Measurements from ENCODE around the gene HOXB1.

Gene HOXB1

GRCh38 chr17:48554412-48555257, 23.8 kb upstream of the HOXB1 start:
- no peak for DNase-seq (ENCODE audit: low read depth in 2 of 2)

GRCh38 chr17:48553826-48554225, 23.0 kb upstream of the HOXB1 start:
- DNase-seq (ENCODE audit: low read depth in 2 of 2) = no peak

DNA sequence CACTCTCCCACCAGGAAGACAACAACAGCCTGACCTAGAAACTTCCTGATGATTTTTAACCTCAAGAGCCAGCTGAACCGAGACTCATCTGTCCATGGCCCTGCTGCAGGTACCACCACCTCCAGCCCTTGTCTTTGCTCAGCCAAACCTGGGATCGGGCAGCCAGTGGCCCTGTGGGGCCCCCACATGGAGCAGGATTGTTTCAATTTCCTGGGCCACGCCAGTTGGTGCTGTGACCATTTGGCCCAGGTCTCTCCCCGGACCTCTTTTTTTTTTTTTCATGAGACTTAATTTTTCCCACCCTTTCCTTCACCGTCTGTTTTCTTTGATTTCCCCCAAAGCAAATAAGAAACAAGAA, 22.4 kb upstream of the HOXB1 start:
- DNase-seq (ENCODE audit: low read depth in 2 of 2) = no peak

DNA sequence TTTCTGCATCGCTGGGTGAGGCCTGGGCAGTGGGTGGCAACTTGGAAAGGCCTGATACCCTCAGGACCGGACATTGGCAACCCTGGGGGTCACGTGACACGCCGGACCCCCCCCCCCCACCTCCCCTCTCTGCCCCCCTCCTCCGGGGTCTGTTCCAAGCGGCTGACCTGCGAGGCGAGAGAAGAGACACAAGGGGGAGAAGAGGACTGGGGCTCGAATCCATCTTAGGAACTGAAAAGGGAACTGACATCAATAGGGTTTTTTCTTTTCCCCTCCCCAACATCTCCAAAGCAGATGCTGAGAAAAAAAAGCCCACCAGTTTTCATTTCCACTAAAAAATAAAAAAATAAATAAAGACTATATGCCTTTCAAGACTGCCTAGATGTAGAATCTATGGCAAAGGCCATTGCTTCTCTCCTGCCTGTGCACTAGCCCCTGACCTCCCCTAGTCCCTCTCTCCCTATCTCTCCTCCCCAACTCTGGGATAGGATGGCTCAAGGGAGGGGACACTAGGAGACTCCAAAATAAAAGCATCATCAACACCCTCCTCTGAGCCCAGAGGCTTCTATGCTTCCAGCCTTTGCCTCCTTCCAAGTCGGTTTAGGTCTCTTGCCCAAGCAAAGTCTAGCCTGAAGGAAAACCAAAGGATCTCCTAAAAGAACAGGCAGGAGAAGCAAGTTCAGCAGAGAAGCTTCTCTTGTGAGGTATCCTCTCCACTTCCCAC, 21.8 kb upstream of the HOXB1 start:
- no peak for DNase-seq (ENCODE audit: low read depth in 2 of 2)

DNA sequence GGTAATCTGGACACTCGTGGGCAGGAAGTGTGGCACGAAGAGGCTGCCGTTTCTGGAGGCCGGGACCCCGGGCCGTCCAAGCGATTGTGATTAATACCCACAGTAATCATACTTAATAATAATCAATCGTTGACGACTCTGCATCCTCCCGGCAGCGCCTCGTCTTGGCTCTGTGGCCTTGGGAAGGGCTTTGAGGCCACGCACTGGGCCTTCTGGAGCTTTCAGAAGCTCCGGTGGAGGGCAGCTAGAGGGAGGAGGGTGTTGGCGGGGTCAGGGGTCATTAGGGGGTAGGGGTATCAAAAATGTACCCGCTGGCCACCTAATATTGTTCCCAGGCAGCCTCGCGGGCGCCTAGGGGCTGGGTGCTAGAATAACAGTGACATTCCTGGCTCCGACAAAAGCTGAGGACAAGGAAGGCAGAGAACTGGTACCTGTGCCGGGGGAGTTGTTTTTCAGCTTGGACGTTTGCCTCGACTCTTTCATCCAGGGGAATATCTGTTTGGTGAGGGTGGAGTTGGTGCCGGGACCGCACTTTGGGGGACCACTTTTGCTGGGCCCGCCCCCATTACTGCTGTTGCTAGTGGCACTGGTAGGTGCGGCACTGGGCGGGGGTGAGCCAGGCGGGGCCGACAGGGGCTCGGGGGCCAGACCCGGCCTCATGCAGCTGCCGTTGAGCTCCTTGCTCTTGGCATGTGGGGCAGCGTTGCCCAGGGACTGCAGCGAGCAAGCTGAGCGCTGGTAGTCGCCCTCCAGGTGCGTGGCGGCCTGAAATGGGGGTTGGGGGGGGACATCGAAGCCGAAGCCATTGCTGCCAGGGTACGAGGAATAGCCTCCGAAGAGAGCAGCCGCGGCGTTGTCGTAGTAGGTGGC, 21.0 kb upstream of the HOXB1 start:
- no peak for DNase-seq (ENCODE audit: low read depth in 2 of 2)

GRCh38 chr17:48551214-48551555, 20.4 kb upstream of the HOXB1 start:
- DNase-seq (ENCODE audit: low read depth in 2 of 2) = no peak

DNA sequence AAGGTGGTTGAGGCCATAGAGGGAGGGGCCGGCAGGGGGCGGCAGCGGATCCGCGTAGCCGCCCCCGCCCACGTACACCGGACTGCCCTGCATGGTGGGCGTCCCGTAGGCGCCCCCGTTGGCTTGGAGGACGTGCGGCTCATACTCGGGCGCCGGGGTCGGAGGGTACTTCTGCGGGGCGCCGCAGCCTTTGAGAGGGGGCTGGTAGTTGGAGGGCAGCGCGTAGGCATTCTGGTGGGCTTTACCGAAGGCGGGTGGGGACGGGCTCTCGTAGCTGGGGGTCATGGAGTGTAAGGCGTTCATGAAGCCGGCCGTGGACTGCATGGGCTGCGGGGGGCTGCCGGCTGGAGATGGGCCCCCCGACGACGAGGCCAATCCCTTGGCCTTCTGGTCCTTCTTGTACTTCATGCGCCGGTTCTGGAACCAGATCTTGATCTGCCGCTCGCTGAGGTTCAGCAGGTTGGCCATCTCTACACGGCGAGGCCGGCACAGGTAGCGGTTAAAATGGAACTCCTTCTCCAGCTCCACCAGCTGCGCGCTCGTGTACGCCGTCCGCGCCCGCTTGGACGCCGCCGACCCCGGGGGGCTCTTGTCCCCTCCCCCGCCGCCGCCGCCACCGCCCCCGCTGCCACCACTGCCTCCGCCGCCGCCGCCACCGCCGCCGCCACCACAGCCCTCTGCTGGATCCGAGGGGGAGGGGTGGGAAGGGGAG, 19.8 kb upstream of the HOXB1 start:
- DNase-seq (ENCODE audit: low read depth in 2 of 2) = no peak

GRCh38 chr17:48549914-48550501, 19.2 kb upstream of the HOXB1 start:
- no peak for DNase-seq (ENCODE audit: low read depth in 2 of 2)

GRCh38 chr17:48549281-48549630, 18.4 kb upstream of the HOXB1 start:
- DNase-seq (ENCODE audit: low read depth in 2 of 2) = no peak

- no peak for DNase-seq (ENCODE audit: low read depth in 2 of 2)
Measured at GRCh38 chr17:48548523-48549280, 17.9 kb upstream of the HOXB1 start.

GRCh38 chr17:48547808-48548522, 17.2 kb upstream of the HOXB1 start:
- DNase-seq (ENCODE audit: low read depth in 2 of 2) = no peak

- DNase-seq (ENCODE audit: low read depth in 2 of 2) = no peak
Measured at GRCh38 chr17:48546924-48547807, 16.4 kb upstream of the HOXB1 start.

GRCh38 chr17:48546137-48546923, 15.5 kb upstream of the HOXB1 start:
- DNase-seq (ENCODE audit: low read depth in 2 of 2) = no peak

DNA sequence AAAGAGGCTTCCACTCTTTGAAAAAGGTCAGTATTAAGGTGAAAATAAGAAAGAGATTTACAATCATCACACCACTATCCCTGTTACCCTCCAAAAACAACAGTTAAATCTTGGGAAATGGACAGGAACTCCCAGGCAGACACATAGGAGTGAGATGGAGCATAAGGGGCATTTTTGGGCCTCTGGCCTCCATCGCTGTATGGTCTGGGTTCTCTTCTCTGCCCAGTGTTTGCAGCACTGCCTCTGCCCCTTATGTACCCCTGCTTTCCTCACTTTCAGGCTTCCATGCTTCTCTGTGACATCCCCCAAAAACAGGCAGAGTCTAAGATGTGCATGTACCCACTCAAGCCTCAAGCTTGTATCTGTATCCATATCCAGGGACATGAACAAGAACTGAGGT, 14.7 kb upstream of the HOXB1 start:
- DNase-seq (ENCODE audit: low read depth in 2 of 2) = no peak

GRCh38 chr17:48545022-48545375, 14.2 kb upstream of the HOXB1 start, which contains the start of gene HOXB2:
Gene HOXB2 (minus strand): TSS chr17:48545109. CDS start chr17:48544911, 198 bp downstream.
- no peak for DNase-seq (ENCODE audit: low read depth in 2 of 2)

DNA sequence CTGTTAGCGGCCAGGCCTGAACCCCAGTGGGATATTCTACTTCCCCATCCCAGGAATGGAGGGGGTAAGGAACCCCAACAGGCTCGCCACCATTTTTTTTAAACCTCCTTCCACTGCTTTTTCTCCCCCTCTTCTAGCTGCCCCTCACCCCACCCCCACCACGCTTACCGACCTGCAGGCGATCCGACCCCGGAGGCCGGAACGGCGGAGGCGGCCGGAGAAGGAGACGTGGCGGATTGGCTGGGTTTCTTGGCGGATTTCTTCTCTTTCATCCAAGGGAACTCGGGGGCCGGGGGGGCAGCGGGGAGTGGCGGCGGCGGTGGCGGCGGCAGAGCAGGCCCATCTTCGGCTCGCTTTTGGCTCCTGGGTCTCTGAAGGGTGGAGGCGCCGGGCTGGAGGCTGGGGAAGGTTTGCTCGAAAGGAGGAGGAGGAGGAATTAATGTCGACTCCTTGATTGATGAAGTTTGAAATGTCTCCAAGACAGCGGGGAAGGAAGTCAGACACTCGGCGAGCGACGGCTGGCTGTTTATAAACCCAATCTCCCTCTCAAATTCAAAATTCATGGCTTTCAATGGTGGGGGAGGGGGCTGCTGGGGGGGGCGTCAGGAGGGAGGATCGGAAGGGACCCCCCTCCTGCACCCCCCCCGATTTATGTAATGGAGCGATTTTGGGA, 13.7 kb upstream of the HOXB1 start:
- DNase-seq (ENCODE audit: low read depth in 2 of 2) = peak in 1 of 2 experiments; percentile 28

GRCh38 chr17:48543854-48544348, 13.1 kb upstream of the HOXB1 start:
- peak in 1 of 2 experiments; percentile 35 for DNase-seq (ENCODE audit: low read depth in 2 of 2)
